Urinary bladder (tissue), 4 donors: Measurements from ENCODE around the gene ACSL3. TPM values are rescaled to one million over a fixed set of nuclear protein-coding genes. Genes with fewer than 3 reads are reported as not detected.
"Not testable (repeated sequence)": the region's sequence is repeated elsewhere in the genome, so short reads cannot be mapped to it uniquely, and the experiment has no call there.

ENCODE experiments used
- DNase-seq: peaks from one replicate; pipeline ENCODE4 v3.0.0-alpha.2; 2015; ENCODE audit errors: extremely low spot score
- H3K27ac ChIP-seq: one replicate; pipeline ENCODE4 v1.5.1; 2013; ENCODE audit warnings: low read depth, mild to moderate bottlenecking, moderate library complexity
- H3K36me3 ChIP-seq: one replicate; pipeline ENCODE4 v1.6.1; 2013; ENCODE audit warnings: mild to moderate bottlenecking, moderate library complexity; ENCODE audit not compliant: insufficient read depth
- H3K4me1 ChIP-seq: one replicate; pipeline ENCODE4 v1.6.1; 2013; ENCODE audit warnings: mild to moderate bottlenecking, moderate library complexity; ENCODE audit not compliant: insufficient read depth
- H3K4me3 ChIP-seq: one replicate; pipeline ENCODE4 v1.5.1; 2013; ENCODE audit warnings: low read depth, low read length
- WGBS: extraction: QIAGEN DNeasy Blood & Tissue Kit; methylation state at CpG from one replicate; pipeline ENCODE4 v1.1.7; 2013; 5-methylcytosine and 5-hydroxymethylcytosine counted together
- polyA plus RNA-seq: library from polyadenylated mRNA; stranded (reverse); fragments of 200-250 nt; gene quantifications from one replicate; pipeline ENCODE4 v1.2.3, GENCODE V29; 2013
- total RNA-seq: library from RNA; depleted of rRNA; stranded (reverse); fragments of >200 nt; gene quantifications from one replicate; pipeline ENCODE4 v1.2.3, GENCODE V29; 2014
- donor health status: healthy with polysubstance abuse.
- donor health status: healthy.

Gene ACSL3
- total and polyA plus RNA-seq, 2 donors: 26.3 to 136 TPM

- no peak for DNase-seq
Observed at GRCh38 chr2:222840060-222840802, 20.6 kb upstream of the ACSL3 start.

DNA sequence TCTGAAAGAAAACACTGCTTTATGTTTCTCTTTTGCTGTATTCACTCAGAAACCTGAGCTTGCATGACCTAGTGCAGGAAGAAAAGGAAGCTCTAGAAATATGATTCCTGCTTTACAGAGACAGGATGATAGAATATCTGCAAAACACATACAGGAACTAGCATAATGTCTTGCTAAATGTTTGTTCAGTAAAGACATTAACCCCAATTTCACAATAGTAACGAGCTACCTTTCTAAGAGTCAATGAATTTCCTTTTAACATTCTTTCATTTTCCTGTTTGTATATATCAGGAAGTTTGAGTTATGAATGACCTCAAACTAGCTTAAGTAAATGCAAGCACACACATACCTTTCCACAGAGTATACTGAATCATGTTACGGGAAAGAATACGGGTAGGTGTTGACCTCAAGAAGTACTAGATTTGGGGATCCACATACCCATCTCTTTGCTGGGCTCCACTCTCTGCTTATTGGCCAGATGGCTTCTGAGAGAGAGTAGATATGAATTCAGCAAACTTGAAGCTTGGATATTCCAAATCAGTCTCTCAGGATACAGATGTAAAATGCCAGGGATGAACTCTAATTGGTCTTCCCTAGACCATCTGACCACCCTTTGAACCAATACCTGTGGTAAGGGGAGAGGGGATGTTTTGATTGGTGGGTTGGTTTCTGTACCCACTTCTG, 18.2 kb upstream of the ACSL3 start:
- WGBS: 61% methylated on average over 3 of the region's 3 CpGs
- Histone ChIP-seq H3K4me1 (no peaks in the 10 kb centered on the region), H3K27ac (peak overlapping the region; percentile 60), H3K4me3 (no peak overlapping the region), H3K36me3 (no peaks in the 10 kb centered on the region)
- peak; percentile 11 for DNase-seq

More at GRCh38 chr2:222840060-222840802, 20.6 kb upstream of the ACSL3 start:
- no peak overlapping the region for H3K4me3 ChIP-seq
- no peaks in the 10 kb centered on the region for H3K4me1 ChIP-seq
- WGBS: 78% methylated on average over 3 of the region's 3 CpGs
- no peaks in the 10 kb centered on the region for H3K36me3 ChIP-seq
- H3K27ac ChIP-seq: no peak overlapping the region

DNA sequence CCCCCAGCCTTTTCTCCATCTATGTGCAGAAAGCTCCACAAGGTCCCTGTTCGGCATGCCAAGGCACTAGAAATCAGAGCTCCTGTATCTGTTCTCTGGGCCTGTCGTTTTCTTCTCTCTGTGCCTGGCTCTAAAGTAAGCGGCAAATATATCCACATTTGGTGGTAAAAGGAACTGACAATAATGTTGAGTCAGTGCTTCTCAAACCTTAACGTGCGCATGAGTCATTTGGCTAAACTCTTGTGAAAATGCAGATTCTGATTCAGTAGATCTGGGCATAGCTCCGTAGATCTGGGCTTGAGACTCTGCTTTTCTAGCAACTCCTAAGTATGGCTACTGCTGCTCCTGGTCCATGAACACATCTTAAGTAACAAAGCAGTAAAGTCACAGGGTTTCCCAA, 16.5 kb upstream of the ACSL3 start:
- DNase-seq: no peak
- no peak overlapping the region for H3K27ac ChIP-seq
- no peaks in the 10 kb centered on the region for H3K4me1 ChIP-seq
- 28% methylated on average over 6 of the region's 6 CpGs for WGBS
- H3K36me3 ChIP-seq: no peaks in the 10 kb centered on the region
- no peak overlapping the region for H3K4me3 ChIP-seq

GRCh38 chr2:222845314-222845713, 15.5 kb upstream of the ACSL3 start:
- not testable (repeated sequence) for H3K4me3 ChIP-seq, H3K4me1 ChIP-seq, H3K27ac ChIP-seq, H3K36me3 ChIP-seq, DNase-seq
- 92% methylated on average over 3 of the region's 3 CpGs for WGBS

- Histone ChIP-seq H3K27ac (no peak overlapping the region), H3K4me1 (no peaks in the 10 kb centered on the region), H3K4me3 (no peak overlapping the region), H3K36me3 (no peaks in the 10 kb centered on the region)
- DNase-seq: no peak
- 88% methylated on average over 4 of the region's 4 CpGs for WGBS
Observed at GRCh38 chr2:222846003-222846402, 14.8 kb upstream of the ACSL3 start.

DNA sequence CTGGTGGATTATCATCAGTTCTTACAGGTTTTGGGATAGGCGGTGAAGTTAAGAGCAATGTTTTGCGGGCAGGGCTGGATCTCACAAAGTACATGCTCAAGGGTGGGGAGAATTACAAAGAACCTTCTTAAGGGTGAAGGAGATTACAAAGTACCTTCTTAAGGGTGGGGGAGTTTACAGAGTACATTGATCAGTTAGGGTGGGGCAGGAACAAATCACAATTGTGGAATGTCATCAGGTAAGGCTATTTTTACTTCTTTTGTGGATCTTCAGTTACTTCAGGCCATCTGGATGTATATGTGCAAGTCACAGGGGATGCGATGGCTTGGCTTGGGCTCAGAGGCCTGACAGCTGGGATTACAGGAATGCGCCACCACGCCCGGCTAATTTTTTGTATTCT, 12.8 kb upstream of the ACSL3 start:
- H3K4me1 ChIP-seq, H3K4me3 ChIP-seq, H3K36me3 ChIP-seq, H3K27ac ChIP-seq, DNase-seq: not testable (repeated sequence)
- WGBS: 94% methylated on average over 6 of the region's 6 CpGs

GRCh38 chr2:222848862-222849261, 12.0 kb upstream of the ACSL3 start:
- WGBS: 81% methylated on average over 9 of the region's 9 CpGs
- Histone ChIP-seq H3K4me3 (no peak overlapping the region), H3K27ac (no peak overlapping the region), H3K36me3 (no peaks in the 10 kb centered on the region), H3K4me1 (no peaks in the 10 kb centered on the region)
- DNase-seq: no peak

DNA sequence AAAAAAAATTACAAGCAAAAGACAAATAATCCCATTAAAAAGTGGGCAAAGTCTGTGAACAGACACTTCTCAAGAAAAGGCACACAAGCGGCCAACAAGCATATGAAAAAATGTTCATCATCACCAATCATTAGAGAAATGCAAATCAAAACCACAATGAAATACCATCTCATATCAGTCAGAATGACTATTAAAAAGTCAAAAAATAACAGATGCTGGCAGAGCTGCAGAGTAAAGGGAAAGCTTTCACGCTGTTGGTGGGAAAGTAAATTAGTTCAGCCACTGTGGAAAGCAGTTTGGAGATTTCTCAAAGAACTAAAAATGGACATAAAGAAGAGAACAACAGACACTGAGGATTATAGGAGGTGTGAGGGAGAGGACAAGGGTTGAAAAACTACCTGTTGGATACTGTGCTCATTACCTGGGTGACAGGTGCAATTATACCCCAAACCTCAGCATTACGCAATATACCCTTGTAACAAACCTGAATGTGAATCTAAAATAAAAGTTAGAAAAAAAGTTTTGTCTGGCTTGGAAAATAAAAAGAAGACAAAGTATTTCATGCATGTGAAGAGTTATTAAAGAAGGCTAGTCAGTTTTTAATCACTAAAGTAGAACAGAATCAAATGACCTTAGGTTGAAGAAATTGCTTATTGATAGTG, 8.7 kb upstream of the ACSL3 start:
- H3K36me3 ChIP-seq: no peaks in the 10 kb centered on the region
- DNase-seq: no peak
- no peak overlapping the region for H3K27ac ChIP-seq
- H3K4me1 ChIP-seq: no peaks in the 10 kb centered on the region
- no peak overlapping the region for H3K4me3 ChIP-seq
- WGBS: 94% methylated on average over 3 of the region's 3 CpGs

DNA sequence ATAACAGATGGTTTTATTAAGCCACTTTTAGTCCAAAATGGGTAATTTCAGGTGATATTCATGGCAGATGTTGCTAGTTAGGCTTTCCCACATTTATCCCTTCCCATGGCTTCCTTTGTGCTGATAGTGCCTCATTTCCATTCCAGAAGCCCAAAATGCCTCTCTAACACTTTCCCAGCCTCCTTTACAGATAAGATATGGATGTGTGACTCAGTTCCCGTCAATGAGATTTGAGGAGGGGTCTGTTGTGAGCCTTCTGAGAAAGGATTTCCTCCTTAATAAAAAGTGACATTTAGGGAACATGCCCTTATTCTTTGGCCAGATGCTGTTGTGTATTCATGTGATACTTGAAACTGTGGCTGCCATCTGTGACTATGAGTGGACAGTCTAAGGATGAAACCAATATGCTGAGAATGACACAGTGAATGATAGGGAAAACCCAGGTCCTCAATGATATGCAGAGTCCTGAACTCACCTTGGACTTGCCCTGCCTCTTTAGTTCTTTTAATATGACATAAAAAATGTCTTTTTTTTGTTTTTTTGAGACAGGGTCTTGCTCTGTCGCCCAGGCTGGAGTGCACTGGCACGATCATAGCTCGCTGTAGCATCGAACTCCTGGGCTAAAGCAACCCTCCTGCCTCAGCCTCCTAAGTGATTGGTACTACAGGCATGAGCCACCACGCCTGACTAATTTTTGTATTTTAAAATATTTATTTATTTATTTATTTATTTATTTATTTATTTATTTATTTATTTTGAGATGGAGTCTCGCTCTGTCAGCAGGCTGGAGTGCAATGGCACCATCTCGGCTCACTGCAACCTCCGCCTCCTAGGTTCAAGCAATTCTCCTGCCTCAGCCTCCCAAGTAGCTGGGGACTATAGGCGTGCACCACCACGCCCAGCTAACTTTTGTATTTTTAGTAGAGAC, 5.8 kb upstream of the ACSL3 start:
- DNase-seq: no peak
- no peaks in the 10 kb centered on the region for H3K4me1 ChIP-seq
- H3K36me3 ChIP-seq: no peaks in the 10 kb centered on the region
- 95% methylated on average over 11 of the region's 11 CpGs for WGBS
- no peak overlapping the region for H3K4me3 ChIP-seq
- H3K27ac ChIP-seq: no peak overlapping the region

GRCh38 chr2:222859786-222860612, 837 bp upstream of the ACSL3 start:
- WGBS: 22% methylated on average over 10 of the region's 10 CpGs
- Histone ChIP-seq H3K27ac (peak overlapping the region; percentile 71), H3K4me3 (peak overlapping the region; percentile 87), H3K36me3 (no peaks in the 10 kb centered on the region), H3K4me1 (peaks cover 1% of the 10 kb centered on the region)
- DNase-seq: no peak

GRCh38 chr2:222861411-222862105, 722 bp downstream of the ACSL3 start:
- H3K4me1 ChIP-seq: peaks cover 1% of the 10 kb centered on the region
- peak overlapping the region; percentile 87 for H3K4me3 ChIP-seq
- peak; percentile 11 for DNase-seq
- H3K36me3 ChIP-seq: no peaks in the 10 kb centered on the region
- WGBS: under 1% methylated on average over 42 of the region's 42 CpGs
- peak overlapping the region; percentile 96 for H3K27ac ChIP-seq
